ENCODE data around the gene DNAH9. TPM values are rescaled to one million over a fixed set of nuclear protein-coding genes. Genes with fewer than 3 reads are reported as not detected.

Gene DNAH9
- total RNA-seq, 1 experiment from 2014 or later: not detected

DNA sequence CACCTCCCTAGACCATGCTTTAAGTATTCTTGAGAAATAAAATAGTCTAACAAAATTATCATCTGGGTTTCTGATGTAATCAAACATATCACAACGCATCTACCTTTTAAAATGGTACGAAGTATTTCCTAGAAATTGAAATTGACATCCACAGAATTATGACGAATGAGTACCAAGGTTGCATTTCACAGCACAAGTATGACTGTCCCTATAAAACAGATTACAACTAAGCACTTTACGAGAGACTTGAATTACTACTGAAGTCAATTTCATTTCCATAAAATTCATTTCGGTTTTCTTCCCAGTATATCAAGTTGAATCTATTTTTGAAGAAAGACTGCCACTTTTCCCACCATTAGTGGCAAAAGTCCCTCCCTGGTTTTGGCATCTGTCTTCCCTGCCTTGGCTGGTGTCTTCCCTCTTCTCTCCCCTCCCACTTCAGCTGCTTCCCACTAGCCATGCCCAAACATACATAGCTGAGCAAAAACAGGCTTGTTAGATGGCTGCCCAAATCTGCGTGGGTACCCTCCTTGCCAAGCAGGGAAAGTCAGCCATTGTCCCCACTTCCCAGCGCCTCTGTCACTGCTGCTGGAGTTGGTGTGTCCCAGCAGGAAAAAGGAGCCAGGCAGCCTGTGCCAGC, 29.2 kb downstream of the DNAH9 start:
- TF ChIP-seq, protein P1, sequence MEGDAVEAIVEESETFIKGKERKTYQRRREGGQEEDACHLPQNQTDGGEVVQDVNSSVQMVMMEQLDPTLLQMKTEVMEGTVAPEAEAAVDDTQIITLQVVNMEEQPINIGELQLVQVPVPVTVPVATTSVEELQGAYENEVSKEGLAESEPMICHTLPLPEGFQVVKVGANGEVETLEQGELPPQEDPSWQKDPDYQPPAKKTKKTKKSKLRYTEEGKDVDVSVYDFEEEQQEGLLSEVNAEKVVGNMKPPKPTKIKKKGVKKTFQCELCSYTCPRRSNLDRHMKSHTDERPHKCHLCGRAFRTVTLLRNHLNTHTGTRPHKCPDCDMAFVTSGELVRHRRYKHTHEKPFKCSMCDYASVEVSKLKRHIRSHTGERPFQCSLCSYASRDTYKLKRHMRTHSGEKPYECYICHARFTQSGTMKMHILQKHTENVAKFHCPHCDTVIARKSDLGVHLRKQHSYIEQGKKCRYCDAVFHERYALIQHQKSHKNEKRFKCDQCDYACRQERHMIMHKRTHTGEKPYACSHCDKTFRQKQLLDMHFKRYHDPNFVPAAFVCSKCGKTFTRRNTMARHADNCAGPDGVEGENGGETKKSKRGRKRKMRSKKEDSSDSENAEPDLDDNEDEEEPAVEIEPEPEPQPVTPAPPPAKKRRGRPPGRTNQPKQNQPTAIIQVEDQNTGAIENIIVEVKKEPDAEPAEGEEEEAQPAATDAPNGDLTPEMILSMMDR (IDR thresholded peaks at IDR 0.05; ENCODE audit: insufficient read depth in 1 of 2, low read depth in 1 of 2, low read length in 1 of 2, severe bottlenecking in 1 of 2, unreplicated experiment in 1 of 2): no peak
- Mint-ChIP-seq H3K4me3 (ENCODE audit: unreplicated experiment) (no peak overlapping the region), H3K27ac (ENCODE audit: unreplicated experiment) (no peak overlapping the region), H3K4me1 (ENCODE audit: low read depth, unreplicated experiment) (no peaks in the 10 kb centered on the region), H3K36me3 (ENCODE audit: insufficient read depth, unreplicated experiment) (no peaks in the 10 kb centered on the region), H3K9me3 (ENCODE audit: unreplicated experiment) (no peaks in the 10 kb centered on the region), H3K27me3 (ENCODE audit: insufficient read depth, unreplicated experiment) (peaks cover 10% of the 10 kb centered on the region)
- no TSS peak for BruUV-seq (replicated peaks)
- POLR2A ChIA-PET: no interaction called here
- no peaks in the 10 kb centered on the region for H3K36me3 ChIP-seq (ENCODE audit: control insufficient read depth, insufficient read depth, low read length)
- H3K9me3 ChIP-seq: no peaks in the 10 kb centered on the region
- no peak for DNase-seq
- H3K4me1 ChIP-seq: no peaks in the 10 kb centered on the region
- intact Hi-C loops (cut with micrococcal nuclease; ENCODE audit: unreplicated experiment): no loop called here
- CTCF ChIA-PET: no interaction called here
- H3K27me3 ChIP-seq (replicated peaks; ENCODE audit: control insufficient read depth, insufficient read depth, low read length): no peaks in the 10 kb centered on the region
- H3K4me3 ChIP-seq (ENCODE audit: low read depth, low read length): no peak overlapping the region

DNA sequence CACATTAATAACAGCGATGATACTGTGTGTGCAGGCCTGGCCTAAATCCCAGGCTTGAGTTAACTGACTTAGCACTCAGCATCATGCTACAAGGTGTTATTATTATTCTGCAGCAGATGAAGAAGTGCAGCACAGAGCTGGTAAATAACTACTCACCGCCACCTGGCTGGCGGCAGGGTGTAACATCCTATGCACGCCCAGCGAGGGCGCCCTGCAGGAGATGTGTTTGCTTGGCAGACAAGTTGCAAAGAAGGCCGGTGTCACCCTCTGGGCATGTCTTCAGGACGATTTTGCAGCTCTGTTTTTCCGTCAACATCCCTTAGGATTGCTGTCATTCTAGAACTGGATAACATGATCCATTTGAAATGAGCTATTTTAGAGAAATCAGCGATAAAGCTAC, 30.1 kb downstream of the DNAH9 start:
- Histone ChIP-seq H3K4me1 (no peaks in the 10 kb centered on the region), H3K4me3 (ENCODE audit: low read depth, low read length) (no peak overlapping the region), H3K9me3 (no peaks in the 10 kb centered on the region), H3K27me3 (replicated peaks; ENCODE audit: control insufficient read depth, insufficient read depth, low read length) (no peaks in the 10 kb centered on the region), H3K36me3 (ENCODE audit: control insufficient read depth, insufficient read depth, low read length) (no peaks in the 10 kb centered on the region)
- no peak for DNase-seq
- no peaks in the 10 kb centered on the region for H3K36me3 Mint-ChIP-seq (ENCODE audit: insufficient read depth, unreplicated experiment)
- H3K27me3 Mint-ChIP-seq (ENCODE audit: insufficient read depth, unreplicated experiment): peaks cover 8% of the 10 kb centered on the region
- H3K4me3 Mint-ChIP-seq (ENCODE audit: unreplicated experiment): no peak overlapping the region
- TF ChIP-seq, protein P1 (IDR thresholded peaks at IDR 0.05; ENCODE audit: insufficient read depth in 1 of 2, low read depth in 1 of 2, low read length in 1 of 2, severe bottlenecking in 1 of 2, unreplicated experiment in 1 of 2): no peak
- no peaks in the 10 kb centered on the region for H3K9me3 Mint-ChIP-seq (ENCODE audit: unreplicated experiment)
- no peaks in the 10 kb centered on the region for H3K4me1 Mint-ChIP-seq (ENCODE audit: low read depth, unreplicated experiment)
- CTCF ChIA-PET: no interaction called here
- POLR2A ChIA-PET: no interaction called here
- intact Hi-C loops (cut with micrococcal nuclease; ENCODE audit: unreplicated experiment): no loop called here
- no TSS peak for BruUV-seq (replicated peaks)
- no peak overlapping the region for H3K27ac Mint-ChIP-seq (ENCODE audit: unreplicated experiment)

DNA sequence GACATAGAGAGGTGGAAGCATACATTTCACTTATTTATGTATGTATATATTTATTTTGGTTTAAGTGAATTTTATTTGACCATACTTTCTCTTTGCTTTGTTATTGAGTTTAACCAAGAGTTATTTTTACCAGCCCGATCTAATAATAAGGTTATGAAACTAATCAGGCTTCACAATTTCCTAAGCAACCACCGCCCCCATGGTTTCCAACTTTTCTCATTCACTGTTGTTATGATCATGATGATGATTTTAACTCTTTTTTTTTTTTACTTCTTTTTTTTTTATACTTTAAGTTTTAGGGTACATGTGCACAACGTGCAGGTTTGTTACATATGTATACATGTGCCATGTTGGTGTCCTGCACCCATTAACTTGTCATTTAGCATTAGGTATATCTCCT, 30.6 kb downstream of the DNAH9 start:
- H3K4me1 Mint-ChIP-seq (ENCODE audit: low read depth, unreplicated experiment): no peaks in the 10 kb centered on the region
- Histone ChIP-seq H3K4me3 (ENCODE audit: low read depth, low read length) (no peak overlapping the region), H3K36me3 (ENCODE audit: control insufficient read depth, insufficient read depth, low read length) (no peaks in the 10 kb centered on the region), H3K27me3 (replicated peaks; ENCODE audit: control insufficient read depth, insufficient read depth, low read length) (no peaks in the 10 kb centered on the region), H3K4me1 (no peaks in the 10 kb centered on the region), H3K9me3 (no peaks in the 10 kb centered on the region)
- ChIA-PET POLR2A (no interaction called here), CTCF (no interaction called here)
- peaks cover 5% of the 10 kb centered on the region for H3K27me3 Mint-ChIP-seq (ENCODE audit: insufficient read depth, unreplicated experiment)
- H3K36me3 Mint-ChIP-seq (ENCODE audit: insufficient read depth, unreplicated experiment): no peaks in the 10 kb centered on the region
- TF ChIP-seq, protein P1 (IDR thresholded peaks at IDR 0.05; ENCODE audit: insufficient read depth in 1 of 2, low read depth in 1 of 2, low read length in 1 of 2, severe bottlenecking in 1 of 2, unreplicated experiment in 1 of 2): no peak
- H3K4me3 Mint-ChIP-seq (ENCODE audit: unreplicated experiment): no peak overlapping the region
- H3K27ac Mint-ChIP-seq (ENCODE audit: unreplicated experiment): no peak overlapping the region
- no TSS peak for BruUV-seq (replicated peaks)
- H3K9me3 Mint-ChIP-seq (ENCODE audit: unreplicated experiment): no peaks in the 10 kb centered on the region
- no peak for DNase-seq
- intact Hi-C loops (cut with micrococcal nuclease; ENCODE audit: unreplicated experiment): no loop called here
